K562 (cell line): ENCODE results near the gene AGAP3. TPM values are rescaled to one million over a fixed set of nuclear protein-coding genes. Genes with fewer than 3 reads are reported as not detected.

ENCODE experiments used
- ASH1L ChIP-seq: fragments of 450-650 bp; IDR thresholded peaks from 2 replicates; pipeline ENCODE4 v1.6.1; 2018; ENCODE audit warnings: borderline replicate concordance, mild to moderate bottlenecking, low read depth; ENCODE audit not compliant: partially characterized antibody
- CCNT2 ChIP-seq: IDR thresholded peaks from 2 replicates; pipeline ENCODE4 v1.6.1; 2011; ENCODE audit warnings: borderline replicate concordance, low read depth, mild to moderate bottlenecking, moderate library complexity, mixed read lengths, low read length; ENCODE audit not compliant: insufficient read length; ENCODE audit errors: extremely low read depth
- GTF2B ChIP-seq: IDR thresholded peaks from 2 replicates; pipeline ENCODE4 v1.6.1; 2011; ENCODE audit not compliant: insufficient read length; ENCODE audit errors: extremely low read depth
- HBP1 ChIP-seq: fragments of 450-650 bp; formaldehyde crosslinking; IDR thresholded peaks from 2 replicates; pipeline ENCODE4 v1.4.0; 2022; ENCODE audit warnings: missing genetic modification characterization
- HCFC1 ChIP-seq: IDR thresholded peaks from 2 replicates; pipeline ENCODE4 v1.6.1; 2012; ENCODE audit warnings: low read depth, low read length, improper control_type of control experiment
- LEF1 ChIP-seq: fragments of 450-650 bp; IDR thresholded peaks from 2 replicates; pipeline ENCODE4 v1.6.1; 2016; ENCODE audit warnings: mild to moderate bottlenecking
- MCM2 ChIP-seq: fragments of 450-650 bp; IDR thresholded peaks from 2 replicates; pipeline ENCODE4 v1.6.1; 2017; ENCODE audit warnings: low read depth, mild to moderate bottlenecking
- MTA2 ChIP-seq: fragments of 450-650 bp; IDR thresholded peaks from 2 replicates; pipeline ENCODE4 v1.6.1; 2016; ENCODE audit warnings: low read depth
- NCOR1 ChIP-seq: fragments of 450-650 bp; IDR thresholded peaks from 2 replicates; pipeline ENCODE4 v1.6.1; 2016; ENCODE audit warnings: mild to moderate bottlenecking, moderate library complexity
- POLR2AphosphoS5 ChIP-seq: IDR thresholded peaks from 2 replicates; pipeline ENCODE4 v1.6.1; 2011; ENCODE audit warnings: mild to moderate bottlenecking, low read depth, low read length, moderate library complexity; ENCODE audit not compliant: control insufficient read depth, insufficient read depth
- RBM15 ChIP-seq: fragments of 200-400 bp; formaldehyde crosslinking; IDR thresholded peaks from 2 replicates; pipeline ENCODE4 v1.6.1; 2018; ENCODE audit warnings: mild to moderate bottlenecking, low read length, moderate library complexity; ENCODE audit not compliant: insufficient read depth
- RBM34 ChIP-seq: fragments of 200-400 bp; formaldehyde crosslinking; IDR thresholded peaks from 2 replicates; pipeline ENCODE4 v1.6.1; 2018; ENCODE audit warnings: low read length, borderline replicate concordance; ENCODE audit not compliant: insufficient read depth
- TARDBP ChIP-seq: fragments of 450-650 bp; IDR thresholded peaks from 2 replicates; pipeline ENCODE4 v1.6.1; 2016
- ZNF12 ChIP-seq: sonication (generic); formaldehyde crosslinking; IDR thresholded peaks from 2 replicates; pipeline ENCODE4 v1.4.0; 2020; ENCODE audit warnings: mild to moderate bottlenecking, missing genetic modification reagents
- ZNF174 ChIP-seq: fragments of 250-450 bp; sonication (Bioruptor Pico); IDR thresholded peaks from 2 replicates; pipeline ENCODE4 v1.4.0; 2020; ENCODE audit warnings: mild to moderate bottlenecking
- ZNF175 ChIP-seq: fragments of 200-800 bp; sonication (Bioruptor generic); IDR thresholded peaks from 2 replicates; pipeline ENCODE4 v1.6.1; 2016; ENCODE audit warnings: low read depth, mild to moderate bottlenecking, missing genetic modification characterization, missing compliant biosample characterization
- ZNF224 ChIP-seq: sonication (generic); formaldehyde crosslinking; IDR thresholded peaks from 2 replicates; pipeline ENCODE4 v1.8.0; 2022; ENCODE audit warnings: mild to moderate bottlenecking, missing genetic modification reagents
- ZNF445 ChIP-seq: fragments of 250-450 bp; sonication (Bioruptor Pico); IDR thresholded peaks from 2 replicates; pipeline ENCODE4 v1.4.0; 2020; ENCODE audit warnings: low read depth, mild to moderate bottlenecking, moderate library complexity
- ZNF75A ChIP-seq: fragments of 450-650 bp; formaldehyde crosslinking; IDR thresholded peaks from 2 replicates; pipeline ENCODE4 v1.4.0; 2020; ENCODE audit warnings: mild to moderate bottlenecking
- ZNF77 ChIP-seq: fragments of 250-450 bp; sonication (Bioruptor Pico); IDR thresholded peaks from 2 replicates; pipeline ENCODE4 v1.5.0; 2020
- polyA plus RNA-seq, 8 experiments: library from polyadenylated mRNA; depleted of rRNA in 4 of 8; stranded (reverse) in 5 of 8; unstranded in 3 of 8; fragments of >200 nt; fragmentation: Nextera tagmentation in 2 of 8; fragmentation: Illumina TruSeq in 1 of 8; extraction: Ambion mirVana in 2 of 8; extraction: Trizol in 1 of 8; gene quantifications; 2 replicates each; pipeline versions ENCODE4 v1.2.1 to v1.2.3, GENCODE V29; 2011 to 2014; ENCODE audit warnings: inconsistent platforms in 1 of 8, missing spikeins in 1 of 8
- total RNA-seq, 7 experiments: library from RNA; depleted of rRNA in 6 of 7; stranded (reverse); fragments of >200 nt in 6 of 7; fragmentation: Illumina TruSeq in 2 of 7; extraction: Trizol in 2 of 7; gene quantifications; 2 replicates each; pipeline versions ENCODE4 v1.2.1 to v1.2.3, GENCODE V29; 2011 to 2021; ENCODE audit warnings: low replicate concordance in 1 of 7
- TF ChIP-seq, protein P1 (sequence below): fragments of 450-650 bp; IDR thresholded peaks from 2 replicates; pipeline ENCODE4 v1.6.1; 2016; ENCODE audit warnings: antibody characterized with exemption
- TF ChIP-seq, protein P2 (sequence below): fragments of 150-350 bp; IDR thresholded peaks from 2 replicates; pipeline ENCODE4 v1.6.1; 2014; ENCODE audit warnings: low read depth, mild to moderate bottlenecking, low read length, borderline replicate concordance

AGAP3 gene
- total and polyA plus RNA-seq, 9 of the 15 experiments (the other 6 are each of a cell fraction or from before 2014, with no cell fraction given) = 3.4 to 208 (median 62.2) TPM

- TF ChIP-seq ZNF174 (no peak), CCNT2 (peak; percentile 50), POLR2AphosphoS5 (peak; percentile 49; the same call in 1 of the 2 replicates), MCM2 (no peak), LEF1 (no peak; the same call in 1 of the 2 replicates), ZNF445 (no peak), ZNF77 (no peak), RBM34 (no peak), ASH1L (no peak), NCOR1 (no peak), HCFC1 (no peak), ZNF12 (CRISPR knock-in tag) (0 out of 2 replicates have a peak, but pooled peaks have one; percentile 49), ZNF175 (no peak), MTA2 (no peak), RBM15 (no peak), ZNF224 (CRISPR knock-in tag) (peak; percentile 55; the same call in 1 of the 2 replicates), GTF2B (no peak), HBP1 (0 out of 2 replicates have a peak, but pooled peaks have one; percentile 4), ZNF75A (CRISPR knock-in tag) (no peak), TARDBP (no peak)
- TF ChIP-seq, protein P1, sequence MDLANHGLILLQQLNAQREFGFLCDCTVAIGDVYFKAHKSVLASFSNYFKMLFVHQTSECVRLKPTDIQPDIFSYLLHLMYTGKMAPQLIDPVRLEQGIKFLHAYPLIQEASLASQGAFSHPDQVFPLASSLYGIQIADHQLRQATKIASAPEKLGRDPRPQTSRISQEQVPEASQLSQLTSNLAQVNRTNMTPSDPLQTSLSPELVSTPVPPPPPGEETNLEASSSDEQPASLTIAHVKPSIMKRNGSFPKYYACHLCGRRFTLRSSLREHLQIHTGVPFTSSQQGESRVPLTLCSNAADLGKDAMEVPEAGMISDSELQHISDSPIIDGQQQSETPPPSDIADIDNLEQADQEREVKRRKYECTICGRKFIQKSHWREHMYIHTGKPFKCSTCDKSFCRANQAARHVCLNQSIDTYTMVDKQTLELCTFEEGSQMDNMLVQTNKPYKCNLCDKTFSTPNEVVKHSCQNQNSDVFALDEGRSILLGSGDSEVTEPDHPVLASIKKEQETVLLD = no peak
- TF ChIP-seq, protein P2, sequence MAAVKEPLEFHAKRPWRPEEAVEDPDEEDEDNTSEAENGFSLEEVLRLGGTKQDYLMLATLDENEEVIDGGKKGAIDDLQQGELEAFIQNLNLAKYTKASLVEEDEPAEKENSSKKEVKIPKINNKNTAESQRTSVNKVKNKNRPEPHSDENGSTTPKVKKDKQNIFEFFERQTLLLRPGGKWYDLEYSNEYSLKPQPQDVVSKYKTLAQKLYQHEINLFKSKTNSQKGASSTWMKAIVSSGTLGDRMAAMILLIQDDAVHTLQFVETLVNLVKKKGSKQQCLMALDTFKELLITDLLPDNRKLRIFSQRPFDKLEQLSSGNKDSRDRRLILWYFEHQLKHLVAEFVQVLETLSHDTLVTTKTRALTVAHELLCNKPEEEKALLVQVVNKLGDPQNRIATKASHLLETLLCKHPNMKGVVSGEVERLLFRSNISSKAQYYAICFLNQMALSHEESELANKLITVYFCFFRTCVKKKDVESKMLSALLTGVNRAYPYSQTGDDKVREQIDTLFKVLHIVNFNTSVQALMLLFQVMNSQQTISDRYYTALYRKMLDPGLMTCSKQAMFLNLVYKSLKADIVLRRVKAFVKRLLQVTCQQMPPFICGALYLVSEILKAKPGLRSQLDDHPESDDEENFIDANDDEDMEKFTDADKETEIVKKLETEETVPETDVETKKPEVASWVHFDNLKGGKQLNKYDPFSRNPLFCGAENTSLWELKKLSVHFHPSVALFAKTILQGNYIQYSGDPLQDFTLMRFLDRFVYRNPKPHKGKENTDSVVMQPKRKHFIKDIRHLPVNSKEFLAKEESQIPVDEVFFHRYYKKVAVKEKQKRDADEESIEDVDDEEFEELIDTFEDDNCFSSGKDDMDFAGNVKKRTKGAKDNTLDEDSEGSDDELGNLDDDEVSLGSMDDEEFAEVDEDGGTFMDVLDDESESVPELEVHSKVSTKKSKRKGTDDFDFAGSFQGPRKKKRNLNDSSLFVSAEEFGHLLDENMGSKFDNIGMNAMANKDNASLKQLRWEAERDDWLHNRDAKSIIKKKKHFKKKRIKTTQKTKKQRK = no peak
Measured at GRCh38 chr7:151062399-151063211, 23.7 kb upstream of the AGAP3 start (continued).
